ENCODE data around the gene DCLK3.

DNA sequence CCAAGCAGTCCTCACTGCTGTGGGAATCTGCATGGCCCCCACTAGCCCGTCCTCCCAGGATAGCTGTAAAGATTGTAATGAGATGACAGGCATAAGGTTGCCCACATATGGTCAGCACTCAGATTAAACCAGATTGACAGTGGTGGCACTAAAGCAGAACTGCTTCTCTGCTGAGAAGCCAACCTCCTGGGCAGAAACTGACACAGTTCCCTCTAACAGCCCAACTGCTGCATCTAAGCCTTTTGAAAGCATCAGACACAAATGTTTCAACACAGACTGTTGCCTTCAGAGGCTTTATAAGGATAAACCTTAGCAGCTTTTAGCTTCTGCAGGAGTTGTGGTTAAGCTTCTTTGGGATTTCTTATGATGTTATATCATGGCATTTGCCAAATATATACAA, 13.0 kb downstream of the DCLK3 start:
- TF ChIP-seq, protein P1, sequence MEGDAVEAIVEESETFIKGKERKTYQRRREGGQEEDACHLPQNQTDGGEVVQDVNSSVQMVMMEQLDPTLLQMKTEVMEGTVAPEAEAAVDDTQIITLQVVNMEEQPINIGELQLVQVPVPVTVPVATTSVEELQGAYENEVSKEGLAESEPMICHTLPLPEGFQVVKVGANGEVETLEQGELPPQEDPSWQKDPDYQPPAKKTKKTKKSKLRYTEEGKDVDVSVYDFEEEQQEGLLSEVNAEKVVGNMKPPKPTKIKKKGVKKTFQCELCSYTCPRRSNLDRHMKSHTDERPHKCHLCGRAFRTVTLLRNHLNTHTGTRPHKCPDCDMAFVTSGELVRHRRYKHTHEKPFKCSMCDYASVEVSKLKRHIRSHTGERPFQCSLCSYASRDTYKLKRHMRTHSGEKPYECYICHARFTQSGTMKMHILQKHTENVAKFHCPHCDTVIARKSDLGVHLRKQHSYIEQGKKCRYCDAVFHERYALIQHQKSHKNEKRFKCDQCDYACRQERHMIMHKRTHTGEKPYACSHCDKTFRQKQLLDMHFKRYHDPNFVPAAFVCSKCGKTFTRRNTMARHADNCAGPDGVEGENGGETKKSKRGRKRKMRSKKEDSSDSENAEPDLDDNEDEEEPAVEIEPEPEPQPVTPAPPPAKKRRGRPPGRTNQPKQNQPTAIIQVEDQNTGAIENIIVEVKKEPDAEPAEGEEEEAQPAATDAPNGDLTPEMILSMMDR (IDR thresholded peaks at IDR 0.05): no peak
- TF ChIP-seq POLR2AphosphoS5 (IDR thresholded peaks at IDR 0.05; ENCODE audit: insufficient read depth in 1 of 2, low read depth in 1 of 2): no peak
- no peak for TF ChIP-seq POLR2A (IDR thresholded peaks at IDR 0.05)

All from vagina (tissue), 2 donors.